B cell (primary cell): Measurements from ENCODE around the gene BRD4. TPM values are rescaled to one million over a fixed set of nuclear protein-coding genes. Genes with fewer than 3 reads are reported as not detected.

ENCODE experiments used
- ATAC-seq: fragments of 200-7000 bp; cut with Tn5 transposase; one replicate; pipeline ENCODE4 v1.10.0; 2021; ENCODE audit warnings: low read depth, mild to moderate bottlenecking, moderate number of reproducible peaks, moderate library complexity
- CTCF ChIA-PET: fragments of 350-600 bp; sonication (Branson Sonifier 250); formaldehyde crosslinking; loops from one replicate; lab custom pipeline; 2021; ENCODE audit warnings: antibody characterized with exemption, inconsistent platforms; lab: Charles Lee
- POLR2A ChIA-PET: fragments of 350-600 bp; sonication (Branson Sonifier 250); formaldehyde crosslinking; loops from one replicate; lab custom pipeline; 2021; ENCODE audit warnings: antibody characterized with exemption; lab: Charles Lee
- DNase-seq: peaks from one replicate; pipeline ENCODE4 v3.0.0; 2013
- H2AFZ ChIP-seq: 2 replicates; pipeline ENCODE4 v1.6.1; 2012; ENCODE audit warnings: mild to moderate bottlenecking, low read depth, low read length; ENCODE audit not compliant: insufficient read depth, poor library complexity, severe bottlenecking
- H3K27ac ChIP-seq, 2 donors: 1 replicate in 1 of 2; 2 replicates in 1 of 2; pipeline ENCODE4 v1.5.1; 2012 to 2013; ENCODE audit warnings: low read length in 2 of 2, mild to moderate bottlenecking in 2 of 2, moderate library complexity in 1 of 2
- H3K27me3 ChIP-seq, 4 experiments: fragments of 200-600 bp in 1 of 4; sonication (generic) in 1 of 4; replicated peaks in 1 of 4; 1 replicate in 2 of 4; 2 replicates in 2 of 4; pipeline versions ENCODE4 v1.6.1 to v1.7.0; 2013 to 2016; ENCODE audit warnings: low read length in 3 of 4, mild to moderate bottlenecking in 2 of 4, mixed read lengths in 1 of 4, moderate library complexity in 1 of 4; ENCODE audit not compliant: insufficient read depth in 4 of 4, control insufficient read depth in 3 of 4; ENCODE audit errors: control extremely low read depth in 1 of 4
- H3K36me3 ChIP-seq, 2 experiments: replicated peaks in 1 of 2; 1 replicate in 1 of 2; 2 replicates in 1 of 2; pipeline versions ENCODE4 v1.6.1 to v1.7.1; 2013; ENCODE audit warnings: low read length in 1 of 2; ENCODE audit not compliant: insufficient read depth in 2 of 2, control insufficient read depth in 1 of 2; ENCODE audit errors: control extremely low read depth in 1 of 2, extremely low read depth in 1 of 2
- H3K4me1 ChIP-seq, 2 donors: fragments of 200-600 bp in 1 of 2; sonication (generic) in 1 of 2; 1 replicate in 1 of 2; 2 replicates in 1 of 2; pipeline versions ENCODE4 v1.5.1 to v1.6.1; 2013 to 2017; ENCODE audit warnings: low read length in 2 of 2; ENCODE audit not compliant: control insufficient read depth in 2 of 2, insufficient read depth in 2 of 2
- H3K4me2 ChIP-seq: replicated peaks from 2 replicates; pipeline ENCODE3; 2012; ENCODE audit warnings: mild to moderate bottlenecking, low read depth, low read length; ENCODE audit not compliant: poor library complexity, severe bottlenecking
- H3K4me3 ChIP-seq, 5 experiments: fragments of 200-600 bp in 1 of 5; sonication (generic) in 1 of 5; 1 replicate in 3 of 5; 2 replicates in 2 of 5; pipeline versions ENCODE4 v1.5.1 to v1.7.0; 2011 to 2016; ENCODE audit warnings: low read length in 4 of 5, mild to moderate bottlenecking in 4 of 5, low read depth in 2 of 5, control low read depth in 1 of 5, moderate library complexity in 1 of 5; ENCODE audit not compliant: insufficient read depth in 1 of 5; ENCODE audit errors: control extremely low read depth in 1 of 5, extremely low read depth in 1 of 5
- H3K79me2 ChIP-seq: fragments of 200-600 bp; sonication (generic); one replicate; pipeline ENCODE4 v1.6.0; 2016; ENCODE audit warnings: low read length; ENCODE audit not compliant: control insufficient read depth, insufficient read depth
- H3K9ac ChIP-seq: fragments of 200-600 bp; sonication (generic); 2 replicates; pipeline ENCODE4 v1.6.1; 2017; ENCODE audit warnings: mild to moderate bottlenecking, low read length, moderate library complexity
- H3K9me3 ChIP-seq, 3 donors: one replicate each; pipeline versions ENCODE4 v1.6.1 to v1.7.1; 2013; ENCODE audit warnings: low read length in 2 of 3; ENCODE audit not compliant: control insufficient read depth in 2 of 3, insufficient read depth in 1 of 3; ENCODE audit errors: control extremely low read depth in 1 of 3
- H4K20me1 ChIP-seq: 2 replicates; pipeline ENCODE4 v1.6.0; 2012; ENCODE audit warnings: mild to moderate bottlenecking, low read length; ENCODE audit not compliant: insufficient read depth, control insufficient read depth, poor library complexity, severe bottlenecking
- H3K27ac Mint-ChIP-seq: one replicate; pipeline ENCODE4 v1.8.0; 2021; ENCODE audit warnings: mixed read lengths
- H3K27me3 Mint-ChIP-seq: one replicate; pipeline ENCODE4 v1.8.0; 2021; ENCODE audit warnings: mixed read lengths
- H3K4me1 Mint-ChIP-seq: one replicate; pipeline ENCODE4 v1.8.0; 2021; ENCODE audit warnings: mixed read lengths
- H3K4me3 Mint-ChIP-seq: one replicate; pipeline ENCODE4 v1.8.0; 2021; ENCODE audit warnings: mixed read lengths
- H3K9me3 Mint-ChIP-seq: one replicate; pipeline ENCODE4 v1.8.0; 2022; ENCODE audit warnings: mixed read lengths; ENCODE audit not compliant: insufficient read depth
- CTCF ChIP-seq: fragments of 200-600 bp; IDR thresholded peaks from one replicate; pipeline ENCODE4 v1.8.0; 2022; ENCODE audit warnings: antibody characterized with exemption, mild to moderate bottlenecking
- EZH2 ChIP-seq: IDR thresholded peaks from 2 replicates; pipeline ENCODE4 v1.6.1; 2012; ENCODE audit warnings: borderline replicate concordance, low read depth, mild to moderate bottlenecking, moderate library complexity, low read length; ENCODE audit not compliant: insufficient read depth, poor library complexity, severe bottlenecking
- WGBS: methylation state at CpG from one replicate; pipeline ENCODE4 v1.1.5; 2013; ENCODE audit warnings: missing lambda C conversion rate; ENCODE audit not compliant: insufficient coverage; 5-methylcytosine and 5-hydroxymethylcytosine counted together
- intact Hi-C: fragments of 100-400 bp; cut with micrococcal nuclease; formaldehyde crosslinking; loops from one replicate; pipeline ENCODE4 v1.10.0; 2022
- polyA plus RNA-seq: library from polyadenylated mRNA; depleted of rRNA; stranded (reverse); fragments of >200 nt; gene quantifications from 2 replicates; pipeline ENCODE4 v1.2.3, GENCODE V29; 2012
- total RNA-seq, 2 donors: library from RNA; stranded (reverse); fragments of 120-200 nt in 1 of 2; gene quantifications; 1 replicate in 1 of 2; 2 replicates in 1 of 2; pipeline versions ENCODE4 v1.2.3 to v1.2.4, GENCODE V29; 2013 to 2022

BRD4 gene
- total and polyA plus RNA-seq, 2 donors (not counting 1 experiment from before 2014, with no cell fraction given), result 30.7 to 209 TPM

GRCh38 chr19:15276620-15277215 is 55.6 kb downstream of the BRD4 start:
- peaks cover 61 to 79% of the 10 kb centered on the region in 2 donors for H3K4me1 ChIP-seq
- no peaks in the 10 kb centered on the region for H3K9me3 ChIP-seq
- Mint-ChIP-seq H3K4me1 (peaks cover 78% of the 10 kb centered on the region), H3K27me3 (no peaks in the 10 kb centered on the region), H3K9me3 (no peaks in the 10 kb centered on the region), H3K27ac (peak overlapping the region; percentile 50), H3K4me3 (peak overlapping the region; percentile 10)
- peak overlapping the region; percentile 1 for H3K4me2 ChIP-seq
- intact Hi-C loops, result no loop called here
- DNase-seq, result no peak
- H3K27ac ChIP-seq, result peak overlapping the region in 1 of 2 donors; percentile 28
- H3K27me3 ChIP-seq, result no peaks in the 10 kb centered on the region
- peaks cover 0 to 27% of the 10 kb centered on the region in 2 experiments for H3K36me3 ChIP-seq
- ChIA-PET POLR2A (no interaction called here), CTCF (interaction anchor here (1.1 kb wide), 1 partner anchor 41 kb away, joined by 3 read pairs; no protein-coding TSS in a partner anchor)
- TF ChIP-seq CTCF (no peak), EZH2 (no peak)
- H4K20me1 ChIP-seq, result peaks cover 99% of the 10 kb centered on the region
- ATAC-seq, result no peak
- H3K4me3 ChIP-seq, result no peak overlapping the region
- H3K9ac ChIP-seq, result no peak overlapping the region
- 98% methylated on average over 7 of the region's 11 CpGs for WGBS
- H3K79me2 ChIP-seq, result peaks cover 100% of the 10 kb centered on the region
- H2AFZ ChIP-seq, result no peak overlapping the region

GRCh38 chr19:15274477-15274876 is 57.9 kb downstream of the BRD4 start:
- no peak overlapping the region for H2AFZ ChIP-seq
- H3K4me1 Mint-ChIP-seq, result peaks cover 76% of the 10 kb centered on the region
- intact Hi-C loops, result no loop called here
- H3K27ac ChIP-seq, result no peak overlapping the region
- no peak overlapping the region for H3K4me3 ChIP-seq
- peaks cover 100% of the 10 kb centered on the region for H3K79me2 ChIP-seq
- no peaks in the 10 kb centered on the region for H3K27me3 ChIP-seq
- DNase-seq (no peak), ATAC-seq (no peak)
- peaks cover 99% of the 10 kb centered on the region for H4K20me1 ChIP-seq
- peak overlapping the region; percentile 7 for H3K4me2 ChIP-seq
- peak overlapping the region; percentile 53 for H3K27ac Mint-ChIP-seq
- H3K9me3 ChIP-seq, result no peaks in the 10 kb centered on the region
- peaks cover 0 to 44% of the 10 kb centered on the region in 2 experiments for H3K36me3 ChIP-seq
- peaks cover 40 to 57% of the 10 kb centered on the region in 2 donors for H3K4me1 ChIP-seq
- H3K4me3 Mint-ChIP-seq, result no peak overlapping the region
- no peaks in the 10 kb centered on the region for H3K9me3 Mint-ChIP-seq
- 91% methylated on average over 4 of the region's 4 CpGs for WGBS
- no peaks in the 10 kb centered on the region for H3K27me3 Mint-ChIP-seq
- CTCF ChIA-PET, result interaction anchor here (0.7 kb wide), 1 partner anchor 11 kb away, joined by 3 read pairs; no protein-coding TSS in a partner anchor
- no peak overlapping the region for H3K9ac ChIP-seq
- TF ChIP-seq EZH2 (no peak), CTCF (no peak)
- POLR2A ChIA-PET, result no interaction called here
